LNCAP (cell line): Measurements from ENCODE around the gene ATP5IF1.

Experiments used
- TF ChIP-seq, protein P1 (sequence below): fragments of 450-650 bp; IDR thresholded peaks from 2 replicates; pipeline ENCODE4 v1.5.1; 2017; ENCODE audit warnings: mild to moderate bottlenecking

The ATP5IF1 gene

DNA sequence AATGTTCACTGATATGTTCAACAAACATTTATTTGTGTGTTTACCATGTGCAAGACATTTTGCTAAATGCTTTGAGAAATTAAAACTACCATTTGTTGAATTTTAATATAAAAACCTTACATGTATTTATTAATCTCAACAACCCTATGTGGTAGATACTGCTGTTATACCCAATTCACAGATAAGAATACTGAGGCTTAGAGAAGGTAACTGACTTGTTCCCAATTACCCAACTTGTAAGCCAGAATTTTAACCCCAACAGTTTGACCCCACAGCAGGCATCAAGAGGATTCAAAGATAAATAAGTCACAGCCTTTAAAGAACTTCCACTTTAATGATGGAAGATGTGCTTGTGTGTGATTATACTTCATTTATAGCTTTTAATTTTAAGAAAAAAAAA lies 6.8 kb upstream of the ATP5IF1 start:
- TF ChIP-seq, protein P1, sequence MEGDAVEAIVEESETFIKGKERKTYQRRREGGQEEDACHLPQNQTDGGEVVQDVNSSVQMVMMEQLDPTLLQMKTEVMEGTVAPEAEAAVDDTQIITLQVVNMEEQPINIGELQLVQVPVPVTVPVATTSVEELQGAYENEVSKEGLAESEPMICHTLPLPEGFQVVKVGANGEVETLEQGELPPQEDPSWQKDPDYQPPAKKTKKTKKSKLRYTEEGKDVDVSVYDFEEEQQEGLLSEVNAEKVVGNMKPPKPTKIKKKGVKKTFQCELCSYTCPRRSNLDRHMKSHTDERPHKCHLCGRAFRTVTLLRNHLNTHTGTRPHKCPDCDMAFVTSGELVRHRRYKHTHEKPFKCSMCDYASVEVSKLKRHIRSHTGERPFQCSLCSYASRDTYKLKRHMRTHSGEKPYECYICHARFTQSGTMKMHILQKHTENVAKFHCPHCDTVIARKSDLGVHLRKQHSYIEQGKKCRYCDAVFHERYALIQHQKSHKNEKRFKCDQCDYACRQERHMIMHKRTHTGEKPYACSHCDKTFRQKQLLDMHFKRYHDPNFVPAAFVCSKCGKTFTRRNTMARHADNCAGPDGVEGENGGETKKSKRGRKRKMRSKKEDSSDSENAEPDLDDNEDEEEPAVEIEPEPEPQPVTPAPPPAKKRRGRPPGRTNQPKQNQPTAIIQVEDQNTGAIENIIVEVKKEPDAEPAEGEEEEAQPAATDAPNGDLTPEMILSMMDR = no peak

DNA sequence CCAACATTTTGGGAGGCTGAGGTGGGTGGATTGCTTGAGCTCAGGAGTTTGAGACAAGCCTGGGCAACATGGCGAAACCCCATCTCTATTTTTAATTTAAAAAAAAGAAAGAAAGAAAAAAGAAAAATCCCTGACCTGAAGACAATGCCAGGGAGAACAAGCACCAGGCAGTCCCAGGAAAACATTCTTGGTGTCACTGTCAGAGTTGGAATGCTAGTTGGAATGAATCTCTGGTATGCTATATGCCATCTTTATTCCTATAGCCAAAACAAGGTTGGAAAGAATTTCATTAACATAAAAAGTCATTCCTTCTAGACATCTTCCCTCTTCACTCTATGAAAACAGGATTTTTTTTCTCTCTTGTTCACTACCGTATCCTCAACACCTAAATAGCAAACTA lies 5.9 kb upstream of the ATP5IF1 start:
- TF ChIP-seq, protein P1 = no peak

DNA sequence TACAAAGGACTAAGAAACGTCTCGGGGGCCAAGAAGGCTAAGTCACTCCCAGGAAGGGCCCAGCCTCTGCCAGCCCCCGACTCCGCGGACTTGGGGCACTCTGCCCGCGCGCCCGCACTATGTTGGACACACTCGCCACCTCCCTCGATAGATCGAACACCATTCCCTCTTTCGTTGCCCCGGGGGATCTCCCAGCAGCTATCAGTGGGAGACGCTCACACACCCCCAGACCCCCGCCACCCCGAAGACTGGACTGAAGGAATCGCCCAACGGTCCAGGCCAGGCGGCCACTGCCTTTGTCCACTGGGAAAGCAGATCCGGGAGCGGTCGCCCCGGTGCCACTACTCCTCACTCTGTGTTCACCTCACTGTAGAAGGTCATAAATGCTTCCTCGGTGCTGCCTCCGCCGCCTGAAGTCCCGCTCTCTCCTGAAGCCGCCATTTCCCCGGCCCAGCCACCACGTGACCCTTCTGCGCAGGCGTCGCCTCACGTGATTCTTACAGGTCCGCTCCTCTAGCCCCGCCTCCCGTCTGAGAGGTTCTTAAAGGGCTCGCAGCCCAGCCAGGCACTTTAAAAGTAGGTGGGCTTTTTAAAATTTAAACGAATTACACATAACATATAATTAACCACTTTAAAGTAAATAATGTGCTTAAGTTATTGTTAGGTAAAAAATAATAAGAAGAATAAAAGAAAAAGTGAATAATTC lies 3.2 kb upstream of the ATP5IF1 start, which contains the start of gene DNAJC8:
DNAJC8 (minus strand) TSS at position 472 of the 706 bp plus-strand sequence; CDS start at position 441, 31 bp downstream.
- TF ChIP-seq, protein P1 = no peak

GRCh38 chr1:28233264-28233606 lies 2.7 kb upstream of the ATP5IF1 start:
- TF ChIP-seq, protein P1 = no peak

DNA sequence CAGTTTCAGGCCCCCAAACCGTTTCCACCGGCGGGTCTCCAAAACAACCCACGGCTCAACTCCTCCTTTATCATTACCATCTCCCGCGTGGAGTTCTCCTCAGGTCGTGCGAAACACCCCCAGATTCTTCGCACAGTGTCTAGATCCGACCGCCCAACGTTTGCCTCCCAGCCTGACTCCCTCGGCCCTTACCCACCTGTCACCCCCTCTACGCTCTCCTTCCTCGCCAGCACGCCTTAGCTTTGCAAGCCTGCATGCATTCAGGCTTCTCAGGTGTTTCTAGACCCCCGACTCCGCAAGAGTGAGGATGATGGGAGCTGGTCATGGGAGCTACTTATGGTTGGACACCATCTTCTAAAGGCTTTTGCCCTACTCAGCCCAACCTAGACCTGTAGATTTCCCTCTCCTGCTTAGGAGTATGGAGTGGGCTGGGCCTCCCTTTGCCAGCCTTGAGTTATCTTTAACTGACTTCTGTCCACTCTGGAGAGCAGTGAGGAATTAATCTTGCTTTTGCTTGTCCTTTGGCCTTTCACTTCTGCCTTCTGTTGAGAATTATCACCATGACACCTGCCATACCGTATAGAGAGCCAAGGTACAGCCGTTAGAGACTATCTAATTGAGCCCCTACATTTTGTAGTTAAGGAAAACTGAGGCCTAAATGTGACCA lies 865 bp downstream of the ATP5IF1 start:
- TF ChIP-seq, protein P1 = no peak

GRCh38 chr1:28239004-28239403 lies 3.1 kb downstream of the ATP5IF1 start:
- TF ChIP-seq, protein P1 = no peak

DNA sequence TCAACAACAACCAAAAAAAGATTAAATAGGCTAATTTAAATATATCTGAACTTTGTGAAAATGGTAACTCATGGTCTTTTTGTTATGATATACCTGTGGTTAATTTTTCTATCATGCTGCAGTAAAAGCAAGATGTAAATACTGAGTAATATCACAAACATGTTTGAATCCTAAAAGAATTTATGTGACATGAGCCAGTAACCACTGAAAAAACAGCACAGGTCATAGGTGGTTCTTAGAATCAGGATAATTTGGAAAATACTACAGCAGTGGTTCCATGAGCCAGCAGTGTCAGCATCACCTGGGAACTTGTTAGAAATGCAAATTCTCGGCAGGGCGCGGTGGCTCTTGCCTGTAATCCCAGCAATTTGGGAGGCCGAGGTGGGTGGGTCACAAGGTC lies 4.1 kb downstream of the ATP5IF1 start:
- TF ChIP-seq, protein P1 = no peak
